GM12872 (cell line): ENCODE measurements around the gene ZDHHC14.

Experiments used
- TF ChIP-seq, protein P1 (sequence below): IDR thresholded peaks from 3 replicates; pipeline ENCODE4 v1.5.1; 2011; ENCODE audit warnings: low read depth, mild to moderate bottlenecking, low read length, moderate library complexity; ENCODE audit not compliant: insufficient read depth

The ZDHHC14 gene

GRCh38 chr6:157411368-157411767 is 30.4 kb downstream of the ZDHHC14 start:
- TF ChIP-seq, protein P1, sequence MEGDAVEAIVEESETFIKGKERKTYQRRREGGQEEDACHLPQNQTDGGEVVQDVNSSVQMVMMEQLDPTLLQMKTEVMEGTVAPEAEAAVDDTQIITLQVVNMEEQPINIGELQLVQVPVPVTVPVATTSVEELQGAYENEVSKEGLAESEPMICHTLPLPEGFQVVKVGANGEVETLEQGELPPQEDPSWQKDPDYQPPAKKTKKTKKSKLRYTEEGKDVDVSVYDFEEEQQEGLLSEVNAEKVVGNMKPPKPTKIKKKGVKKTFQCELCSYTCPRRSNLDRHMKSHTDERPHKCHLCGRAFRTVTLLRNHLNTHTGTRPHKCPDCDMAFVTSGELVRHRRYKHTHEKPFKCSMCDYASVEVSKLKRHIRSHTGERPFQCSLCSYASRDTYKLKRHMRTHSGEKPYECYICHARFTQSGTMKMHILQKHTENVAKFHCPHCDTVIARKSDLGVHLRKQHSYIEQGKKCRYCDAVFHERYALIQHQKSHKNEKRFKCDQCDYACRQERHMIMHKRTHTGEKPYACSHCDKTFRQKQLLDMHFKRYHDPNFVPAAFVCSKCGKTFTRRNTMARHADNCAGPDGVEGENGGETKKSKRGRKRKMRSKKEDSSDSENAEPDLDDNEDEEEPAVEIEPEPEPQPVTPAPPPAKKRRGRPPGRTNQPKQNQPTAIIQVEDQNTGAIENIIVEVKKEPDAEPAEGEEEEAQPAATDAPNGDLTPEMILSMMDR: no peak

DNA sequence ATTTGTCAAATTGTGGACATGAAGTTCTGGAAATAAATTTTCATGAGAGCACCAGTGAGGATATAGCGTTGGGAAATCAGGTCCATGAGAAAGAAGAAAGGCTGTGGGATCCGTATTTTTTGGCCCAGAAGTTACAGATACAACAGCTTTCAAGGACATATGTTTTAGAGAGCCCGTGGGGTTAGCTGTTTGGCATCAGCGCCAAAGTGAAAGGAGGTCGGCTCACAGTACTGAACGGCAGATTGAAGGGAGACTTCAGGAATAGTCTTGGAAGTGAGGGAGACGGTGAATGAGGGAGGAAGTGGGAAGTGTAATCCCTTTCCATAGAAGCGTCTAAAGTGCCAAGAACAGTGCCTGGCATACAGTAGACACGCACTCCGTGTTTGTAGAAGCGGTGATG is 31.8 kb downstream of the ZDHHC14 start:
- TF ChIP-seq, protein P1: no peak

DNA sequence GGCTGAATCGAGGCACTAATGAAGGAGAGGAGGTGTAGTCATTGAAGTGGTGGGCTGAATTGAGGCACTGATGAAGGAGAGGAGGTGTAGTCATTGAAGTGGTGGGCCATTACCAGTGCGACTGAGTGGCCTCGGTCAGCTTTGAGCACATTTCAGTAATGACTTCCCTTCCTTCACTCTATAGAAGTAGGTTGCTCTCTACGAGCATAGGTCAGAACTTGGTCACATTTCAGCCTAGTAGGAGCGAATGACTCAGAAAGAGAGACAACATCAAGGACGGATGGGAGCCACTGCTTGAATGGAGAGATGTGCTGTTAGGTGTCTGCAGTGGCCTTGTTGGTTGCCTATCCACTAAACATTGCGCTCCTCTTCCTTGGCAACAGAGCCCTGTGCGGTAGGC is 39.5 kb downstream of the ZDHHC14 start:
- TF ChIP-seq, protein P1: no peak

DNA sequence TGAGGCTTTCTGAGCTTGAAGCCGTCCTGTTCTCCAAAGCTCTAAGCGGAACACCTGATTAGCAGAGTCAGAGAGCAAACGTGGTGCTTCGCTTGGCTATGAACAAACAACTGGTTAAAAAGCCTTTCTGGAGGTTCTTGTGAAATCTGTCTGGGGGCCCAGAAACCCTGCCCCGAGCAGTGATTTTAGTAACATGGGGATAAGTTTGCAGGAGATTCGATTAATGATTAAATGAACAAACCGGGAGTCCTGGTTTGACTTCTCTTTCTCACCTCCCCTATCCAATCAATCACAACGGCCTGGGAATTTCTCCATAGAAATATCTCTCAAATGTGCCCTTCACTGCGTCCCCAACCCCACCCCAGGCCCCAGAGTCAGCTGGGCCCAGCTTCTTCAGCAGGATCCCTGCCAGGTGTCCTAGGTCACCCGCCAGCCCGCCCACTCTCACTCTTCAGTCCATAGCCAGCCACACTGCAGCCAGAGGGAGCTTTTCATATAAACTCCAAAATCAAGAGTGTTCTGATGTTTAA is 43.6 kb downstream of the ZDHHC14 start:
- TF ChIP-seq, protein P1: no peak

DNA sequence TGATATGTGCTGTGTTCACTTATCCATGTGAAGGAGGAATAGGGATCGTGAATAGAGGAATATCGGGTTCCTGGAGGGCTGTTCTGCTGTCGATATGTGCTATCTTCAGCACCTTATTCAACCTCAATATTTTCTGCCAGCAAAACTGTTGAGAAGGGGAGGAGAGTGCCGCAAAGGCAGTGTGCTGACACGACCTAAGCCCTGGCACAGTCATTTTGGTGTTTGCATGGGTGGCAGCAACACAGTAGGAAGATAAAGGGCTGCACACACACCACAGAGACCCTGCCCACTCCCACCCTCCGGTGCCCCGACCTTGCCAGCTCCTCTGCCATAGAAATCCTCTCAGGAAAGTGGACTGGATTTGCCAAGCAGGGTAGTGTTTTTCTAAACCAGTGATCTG is 47.0 kb downstream of the ZDHHC14 start:
- TF ChIP-seq, protein P1: no peak

DNA sequence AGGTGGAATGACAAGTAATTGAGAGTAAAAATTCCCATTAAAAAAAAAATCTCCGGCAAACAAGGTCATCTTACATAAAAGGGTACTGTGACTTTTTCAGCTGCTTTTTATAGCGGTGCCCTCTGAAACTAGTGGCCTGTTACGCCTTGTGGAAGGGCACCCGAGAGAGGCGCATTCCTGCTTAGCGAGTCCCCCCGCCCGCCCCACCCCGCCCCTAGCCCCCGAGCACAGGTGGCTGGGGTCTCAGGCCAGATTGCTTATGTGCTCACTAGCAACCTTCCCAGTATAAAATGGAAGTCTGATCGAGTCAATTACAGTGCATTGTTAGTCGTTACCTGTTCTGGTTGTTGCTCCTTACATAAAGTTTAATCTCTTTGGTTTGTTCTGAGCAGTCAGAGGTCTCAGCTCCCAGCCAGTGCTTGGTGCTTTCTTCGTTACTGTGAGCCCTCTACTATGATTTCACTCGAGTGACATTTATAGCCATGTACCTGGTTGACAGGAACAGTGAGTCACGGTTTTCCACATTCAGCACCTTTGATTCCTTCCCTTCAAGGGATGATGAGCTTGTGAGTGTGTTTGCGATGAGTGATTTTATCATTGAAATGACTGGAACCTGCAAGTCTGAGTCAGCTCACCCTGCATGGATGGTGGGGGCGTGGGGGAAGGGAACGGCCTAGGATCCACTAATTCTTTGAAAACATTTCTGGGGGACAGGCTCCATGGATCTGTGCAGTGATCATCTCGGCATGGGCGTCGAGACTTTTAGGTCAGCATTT is 47.6 kb downstream of the ZDHHC14 start:
- TF ChIP-seq, protein P1: no peak

GRCh38 chr6:157429248-157429647 is 48.3 kb downstream of the ZDHHC14 start:
- TF ChIP-seq, protein P1: no peak
